ENCODE results near the gene TRIM65.

The TRIM65 gene

GRCh38 chr17:75894049-75894733, 2.6 kb downstream of the TRIM65 start:
- TF ChIP-seq ZFX (IDR thresholded peaks at IDR 0.05; ENCODE audit: borderline replicate concordance) (no peak), CTCF (IDR thresholded peaks at IDR 0.05) (no peak)
- no peak overlapping the region; the same call in 1 of the 2 replicates for H3K27ac ChIP-seq

- no peak overlapping the region; the same call in 1 of the 2 replicates for H3K27ac ChIP-seq
- no peak for TF ChIP-seq ZFX (IDR thresholded peaks at IDR 0.05; ENCODE audit: borderline replicate concordance)
- TF ChIP-seq CTCF (IDR thresholded peaks at IDR 0.05) = no peak
Observed at GRCh38 chr17:75893305-75894048, 3.3 kb downstream of the TRIM65 start.

- H3K27ac ChIP-seq = no peak overlapping the region
- TF ChIP-seq CTCF (IDR thresholded peaks at IDR 0.05) (no peak), ZFX (IDR thresholded peaks at IDR 0.05; ENCODE audit: borderline replicate concordance) (no peak)
Observed at GRCh38 chr17:75892556-75893224, 4.1 kb downstream of the TRIM65 start.

GRCh38 chr17:75891605-75892555, 4.9 kb downstream of the TRIM65 start:
- no peak overlapping the region for H3K27ac ChIP-seq
- TF ChIP-seq CTCF (IDR thresholded peaks at IDR 0.05) (no peak), ZFX (IDR thresholded peaks at IDR 0.05; ENCODE audit: borderline replicate concordance) (no peak)

- TF ChIP-seq CTCF (IDR thresholded peaks at IDR 0.05) (no peak), ZFX (IDR thresholded peaks at IDR 0.05; ENCODE audit: borderline replicate concordance) (no peak)
- H3K27ac ChIP-seq = no peak overlapping the region; the same call in 1 of the 2 replicates
Observed at GRCh38 chr17:75891022-75891604, 5.6 kb downstream of the TRIM65 start.

- no peak for TF ChIP-seq ZFX (IDR thresholded peaks at IDR 0.05; ENCODE audit: borderline replicate concordance)
- TF ChIP-seq CTCF (IDR thresholded peaks at IDR 0.05) = no peak
- H3K27ac ChIP-seq = peak overlapping the region; percentile 34; the same call in 1 of the 2 replicates
Observed at GRCh38 chr17:75889454-75889853, 7.3 kb downstream of the TRIM65 start.

All from 22Rv1 (cell line).